Measurements from ENCODE around the gene CACNA2D3.
A peak's percentile ranks its signal among the peaks of the same experiment; 100 is the strongest.

CACNA2D3 gene

DNA sequence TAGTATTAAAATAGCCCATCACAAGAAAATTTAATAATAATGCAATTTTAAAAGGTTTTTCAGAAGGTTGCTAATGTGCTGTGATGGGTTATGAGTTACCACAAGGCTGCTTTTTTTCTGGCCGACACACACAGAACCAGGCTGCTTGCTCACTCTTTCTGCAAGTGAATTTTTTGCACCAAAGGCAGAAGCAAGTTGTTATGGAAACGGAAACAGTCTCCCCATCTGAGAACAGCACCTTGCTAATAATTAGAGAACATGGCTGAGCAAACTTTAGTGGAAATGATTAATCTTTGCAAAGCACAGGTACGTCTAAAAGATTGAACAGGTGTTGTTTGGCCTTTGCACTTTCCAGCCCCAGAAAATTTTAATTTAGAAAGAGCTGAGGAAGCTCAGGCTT, 51.0 kb downstream of the CACNA2D3 start:
- no peak for DNase-seq

DNA sequence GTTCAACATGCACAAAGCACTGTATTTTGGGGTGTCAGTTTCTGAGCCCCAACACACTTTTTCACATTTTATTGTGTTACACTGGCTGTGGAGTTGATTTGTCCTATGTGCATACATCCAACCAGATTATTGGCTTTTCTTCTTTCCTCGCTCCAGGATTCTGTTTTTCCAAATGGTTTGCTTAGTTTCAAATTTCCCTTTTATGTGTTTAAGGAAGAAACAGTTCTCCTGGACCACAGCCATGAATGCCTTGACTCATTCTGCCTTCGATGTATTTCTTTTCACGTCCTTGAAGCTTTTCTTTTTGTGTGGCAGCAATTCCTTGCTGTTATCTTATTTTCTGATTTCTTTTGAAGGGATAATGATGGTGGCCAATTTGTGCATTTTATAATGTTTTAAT, 53.8 kb downstream of the CACNA2D3 start:
- DNase-seq = no peak

DNA sequence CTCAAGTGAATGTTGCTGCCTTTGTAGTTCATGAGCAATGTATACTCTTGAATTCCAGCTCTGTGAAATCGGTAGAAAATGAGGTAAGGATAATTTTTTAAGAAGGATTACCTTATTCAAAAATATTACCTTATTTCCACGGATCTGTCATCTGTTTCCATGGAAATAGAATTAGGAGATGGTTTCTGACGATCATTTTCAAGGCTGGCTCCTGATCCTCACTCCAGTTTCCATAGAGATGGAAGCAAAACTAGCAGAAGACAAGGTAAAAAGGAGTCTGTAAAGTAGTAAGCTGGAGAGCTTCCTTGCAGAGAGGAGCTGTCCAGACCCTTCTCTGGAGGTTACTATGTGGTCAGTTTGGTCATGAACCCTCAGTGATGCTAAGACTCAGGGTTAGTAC, 55.5 kb downstream of the CACNA2D3 start:
- DNase-seq = no peak

DNA sequence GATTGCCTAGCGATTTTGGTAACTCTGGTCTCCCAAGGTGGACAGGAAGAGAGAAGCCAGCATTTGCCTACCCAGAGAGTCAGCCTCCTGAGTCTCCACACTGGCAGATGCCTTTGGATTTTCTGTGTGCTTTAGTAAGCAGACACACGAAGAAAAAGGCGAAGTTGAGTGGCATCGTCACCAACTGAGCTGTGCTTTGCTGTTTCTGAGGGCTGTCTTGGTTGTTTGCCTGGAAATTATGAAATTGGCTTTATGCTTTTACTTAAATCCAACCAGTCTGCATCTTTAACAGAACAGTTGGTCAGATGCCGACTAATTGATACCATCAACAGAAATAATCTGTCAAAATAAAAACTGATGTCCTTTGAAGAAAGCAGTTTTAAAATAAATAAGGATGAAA, 56.0 kb downstream of the CACNA2D3 start:
- DNase-seq = no peak

DNA sequence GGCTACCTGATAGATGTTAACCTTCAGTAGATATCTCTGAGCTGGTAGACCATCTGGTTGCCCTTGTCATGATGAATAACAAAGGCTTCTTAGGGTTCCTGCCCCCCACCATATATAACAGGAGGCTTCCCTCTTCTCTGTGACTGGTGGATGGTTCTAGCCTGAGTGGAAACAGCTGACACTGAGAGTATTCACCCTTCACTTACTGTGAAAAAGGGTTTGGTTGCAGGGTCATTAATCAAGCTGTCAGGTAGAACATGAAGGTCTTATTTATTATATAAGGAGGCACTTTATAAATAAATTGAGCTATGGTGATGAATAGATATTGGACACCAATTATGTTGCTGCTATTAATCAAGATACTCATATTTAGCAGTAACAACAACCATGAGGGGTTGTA, 58.6 kb downstream of the CACNA2D3 start:
- no peak for DNase-seq

DNA sequence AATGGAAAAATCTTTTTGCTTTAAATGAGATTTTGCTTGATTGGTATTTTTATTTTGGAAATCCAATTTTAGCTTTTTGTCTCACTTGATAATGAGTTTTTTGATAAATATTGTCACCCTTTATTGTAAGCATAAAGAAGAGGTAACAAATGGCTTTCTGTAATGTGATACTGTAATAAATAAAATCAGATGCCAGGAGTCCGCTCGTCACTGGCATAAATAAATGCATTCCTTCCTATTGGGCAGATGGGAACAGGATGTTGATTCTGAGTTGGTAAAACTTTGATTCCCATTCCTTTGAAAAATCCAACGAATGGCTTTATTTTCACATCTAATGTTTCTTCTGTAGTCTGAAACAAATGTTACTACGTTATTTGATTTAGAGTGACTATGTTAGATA, 59.9 kb downstream of the CACNA2D3 start:
- no peak for DNase-seq

DNA sequence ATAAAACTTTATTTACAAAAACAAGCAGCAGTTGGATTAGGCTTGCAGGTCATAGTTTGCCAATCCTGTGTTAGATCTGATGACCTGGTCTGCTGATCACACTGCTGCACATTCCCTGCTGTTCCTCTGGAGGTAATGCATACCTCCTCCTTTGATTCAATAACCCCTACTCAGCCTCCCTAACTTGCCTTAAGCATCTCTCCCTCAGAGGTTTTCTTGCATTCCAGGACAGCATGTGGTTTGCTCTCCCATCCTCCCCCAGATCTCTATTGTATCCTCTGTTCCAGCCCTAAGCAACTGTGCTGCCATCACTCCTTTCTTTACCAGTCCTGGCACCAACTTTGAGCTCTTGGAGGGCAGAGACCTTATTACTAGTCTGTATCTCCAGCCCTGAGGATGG, 63.4 kb downstream of the CACNA2D3 start:
- DNase-seq = no peak

DNA sequence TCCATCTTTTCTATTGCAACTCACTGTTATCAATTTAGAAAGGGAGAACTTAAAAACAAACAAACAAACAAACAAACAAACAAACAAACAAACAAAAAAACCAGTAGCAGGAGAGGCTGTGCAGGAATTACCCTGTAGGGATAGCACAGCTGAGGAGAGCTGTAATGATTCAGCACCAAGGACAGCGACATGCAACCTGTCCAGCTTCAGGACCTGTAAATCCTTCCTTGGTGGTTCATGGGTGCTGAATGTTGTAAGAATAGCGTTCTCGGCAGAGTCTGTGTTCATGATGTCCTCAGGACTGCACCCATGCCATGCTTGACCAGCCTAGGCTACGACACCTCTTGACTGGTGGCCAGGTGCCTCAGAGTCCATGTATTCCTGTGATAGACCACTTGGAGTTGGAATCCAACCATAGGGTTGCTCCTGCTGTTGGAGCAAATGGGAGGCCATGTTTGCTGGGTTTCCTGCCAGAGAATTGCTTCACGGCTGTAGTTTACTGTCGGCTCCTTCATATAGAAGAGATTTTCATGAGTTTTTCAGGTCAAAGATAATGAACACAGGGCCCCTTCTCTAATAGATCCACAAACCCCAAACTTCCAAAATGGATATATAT, 65.9 kb downstream of the CACNA2D3 start:
- no peak for DNase-seq

DNA sequence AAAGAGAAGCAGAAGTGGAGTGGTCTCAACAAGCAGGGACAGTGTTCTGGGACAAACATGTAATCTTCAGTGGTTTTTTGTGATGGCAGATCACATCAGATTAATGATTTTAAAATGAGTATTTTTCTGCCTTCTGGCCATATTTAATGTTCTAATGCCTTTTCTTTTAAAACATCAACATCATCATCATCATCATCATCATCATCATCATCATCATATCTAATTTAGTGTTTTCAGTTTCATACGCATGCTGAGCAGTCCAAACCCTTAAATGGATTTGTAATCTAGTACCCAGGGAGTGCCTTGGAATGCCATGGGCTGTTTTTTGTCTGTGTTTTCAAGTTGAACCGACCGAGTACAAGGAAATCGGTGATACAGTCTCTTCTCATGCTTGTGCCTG, 68.9 kb downstream of the CACNA2D3 start:
- DNase-seq = no peak

DNA sequence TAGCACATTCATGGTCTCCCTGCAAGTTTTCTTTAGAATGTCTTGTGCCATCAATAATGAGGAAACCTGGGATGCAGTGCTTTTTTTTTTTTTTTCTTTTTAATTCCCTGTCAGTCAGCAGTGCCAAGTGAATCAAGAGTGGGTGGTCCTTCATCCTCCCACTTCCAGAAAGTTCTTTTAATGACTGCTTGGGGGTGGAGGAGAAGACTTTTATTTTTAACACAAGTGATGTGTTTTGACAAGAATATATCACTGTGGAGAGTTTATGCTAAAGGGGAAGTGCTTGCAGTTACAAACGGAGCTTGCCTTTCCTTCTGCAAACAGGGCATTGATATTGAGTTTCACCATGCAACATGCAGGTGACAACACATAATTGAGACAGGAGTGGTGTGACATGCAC, 69.7 kb downstream of the CACNA2D3 start:
- DNase-seq = no peak

DNA sequence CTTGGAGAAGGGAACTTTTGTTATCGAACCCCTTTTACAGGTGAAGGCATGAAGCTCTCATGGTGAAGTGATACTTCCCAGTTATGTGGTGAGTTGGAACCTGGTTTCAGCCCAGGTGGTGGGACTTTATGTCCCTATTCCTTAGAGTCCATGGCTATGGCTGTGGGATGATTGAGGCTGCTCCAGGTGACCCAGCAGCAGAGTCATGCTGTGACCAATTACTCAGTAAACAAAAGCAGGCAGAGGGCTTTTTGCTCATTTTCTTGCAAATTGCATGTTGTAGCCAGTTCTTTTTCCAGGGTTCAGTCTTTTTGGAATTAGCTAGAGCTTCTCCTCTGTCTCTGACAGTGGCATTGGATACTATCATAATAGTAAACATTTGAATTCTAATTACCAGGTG, 70.7 kb downstream of the CACNA2D3 start:
- no peak for DNase-seq

DNA sequence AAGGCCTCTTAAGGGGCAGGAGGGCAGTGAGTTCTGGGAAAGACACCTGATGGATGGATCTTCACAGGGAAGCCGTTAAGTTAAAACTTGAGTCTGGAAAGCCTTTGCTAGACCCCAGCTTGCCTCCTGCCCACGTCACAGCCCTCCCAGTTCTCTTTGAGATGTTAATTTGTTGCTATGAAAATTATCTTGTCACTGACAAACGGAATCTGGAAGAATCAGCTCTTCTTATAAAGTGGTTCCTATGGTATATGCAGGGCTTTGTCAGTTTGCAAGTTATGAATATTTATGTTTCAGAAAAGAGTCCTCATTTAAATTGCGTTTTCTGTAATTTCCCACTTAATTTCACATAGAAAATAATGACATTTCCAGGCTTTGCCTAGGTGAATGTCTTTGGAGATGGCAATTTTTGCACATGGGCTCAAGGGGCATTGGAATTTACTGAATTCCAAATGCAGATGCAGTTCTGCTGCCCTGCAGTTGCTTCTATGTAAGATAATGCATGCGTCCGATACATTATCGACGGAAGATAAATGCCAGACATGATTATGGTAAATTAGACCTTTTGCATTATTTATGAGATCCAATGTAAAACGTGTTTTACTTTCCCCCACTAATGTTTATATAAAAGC, 74.1 kb downstream of the CACNA2D3 start:
- no peak for DNase-seq

DNA sequence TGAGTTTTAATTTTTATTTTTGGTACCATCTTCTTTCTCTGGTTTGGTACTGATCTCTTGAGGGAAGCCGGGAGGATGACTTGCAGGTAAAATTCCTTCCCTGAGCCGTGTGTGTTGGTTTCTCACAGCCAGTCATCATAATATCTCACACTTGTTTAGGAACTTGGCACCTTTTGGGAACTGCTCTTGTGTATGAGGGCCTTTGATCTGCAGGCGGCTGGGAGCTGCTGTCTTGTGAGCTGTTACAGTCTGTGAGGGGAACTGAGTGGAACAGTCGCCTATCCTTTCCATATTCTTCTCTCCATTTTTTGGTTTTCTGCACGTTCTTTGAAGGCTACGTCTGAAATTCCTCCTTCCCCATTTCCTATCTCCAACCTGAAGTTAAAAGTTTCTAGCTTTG, 75.2 kb downstream of the CACNA2D3 start:
- DNase-seq = no peak

DNA sequence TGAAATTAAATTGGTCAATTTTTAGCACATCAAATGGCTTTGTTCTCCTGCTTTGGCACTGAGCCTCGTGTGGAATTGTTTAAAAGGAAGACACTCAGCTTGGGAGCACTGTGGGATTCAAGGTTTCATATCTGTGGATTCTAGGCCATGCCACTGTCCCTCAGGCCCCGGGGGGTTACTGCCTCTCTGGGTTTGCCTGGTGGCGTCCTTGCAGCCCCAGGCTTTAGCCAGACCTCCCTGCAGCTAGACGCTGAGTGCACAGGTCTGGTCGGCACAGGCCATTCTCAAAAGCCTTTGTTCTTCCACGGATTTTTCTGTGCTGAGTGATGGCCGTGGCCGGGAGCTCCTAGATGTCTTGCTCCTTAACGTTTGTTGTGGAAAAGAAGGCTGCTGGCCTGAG, 76.2 kb downstream of the CACNA2D3 start:
- DNase-seq = no peak

DNA sequence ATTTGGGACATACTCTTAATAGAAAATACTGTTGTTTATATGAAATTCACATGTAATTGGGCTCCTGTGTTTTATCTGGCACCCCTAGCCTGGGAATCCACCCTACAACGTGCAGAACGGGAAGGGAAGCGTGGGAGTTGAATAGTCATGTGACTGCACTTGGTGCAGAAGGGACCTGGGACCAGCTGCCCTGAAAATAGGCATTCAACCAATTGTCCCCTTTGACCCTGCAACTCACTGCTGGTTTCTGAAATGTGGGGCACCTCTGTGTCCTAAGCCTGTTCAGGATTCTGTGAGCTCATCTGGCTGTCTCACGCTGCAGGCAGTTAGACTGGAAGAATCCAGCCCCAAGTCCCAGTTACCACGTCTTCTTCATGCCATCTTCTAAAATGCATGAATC, 79.7 kb downstream of the CACNA2D3 start:
- no peak for DNase-seq

DNA sequence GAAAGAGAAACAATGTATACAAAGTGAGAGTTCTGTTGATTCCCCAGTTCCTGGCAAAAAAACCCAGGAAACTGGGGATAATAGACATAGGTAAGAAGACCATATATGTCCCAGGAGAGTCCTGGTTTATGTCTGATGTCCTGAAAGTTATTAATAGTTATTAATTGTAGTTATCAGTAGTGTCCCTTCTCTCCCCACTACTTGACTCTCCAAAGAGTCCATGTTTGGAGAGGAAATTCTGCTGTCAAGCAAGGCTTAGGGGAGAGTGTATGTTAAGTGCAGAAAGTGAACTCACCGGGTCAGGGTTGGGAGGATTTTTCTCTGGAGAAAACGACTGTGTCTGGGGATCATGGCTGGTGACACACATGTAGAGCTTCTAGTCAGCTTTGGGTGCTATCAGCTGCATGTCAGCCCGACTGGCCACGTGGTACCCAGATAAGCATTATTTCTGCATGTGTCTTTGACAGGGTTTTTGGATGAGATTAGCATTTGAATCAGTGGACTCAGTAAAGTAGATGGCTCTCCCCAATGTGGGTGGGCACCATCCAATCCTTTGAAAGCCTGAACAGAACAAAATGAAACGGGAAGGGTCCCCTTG, 80.4 kb downstream of the CACNA2D3 start:
- DNase-seq = no peak

DNA sequence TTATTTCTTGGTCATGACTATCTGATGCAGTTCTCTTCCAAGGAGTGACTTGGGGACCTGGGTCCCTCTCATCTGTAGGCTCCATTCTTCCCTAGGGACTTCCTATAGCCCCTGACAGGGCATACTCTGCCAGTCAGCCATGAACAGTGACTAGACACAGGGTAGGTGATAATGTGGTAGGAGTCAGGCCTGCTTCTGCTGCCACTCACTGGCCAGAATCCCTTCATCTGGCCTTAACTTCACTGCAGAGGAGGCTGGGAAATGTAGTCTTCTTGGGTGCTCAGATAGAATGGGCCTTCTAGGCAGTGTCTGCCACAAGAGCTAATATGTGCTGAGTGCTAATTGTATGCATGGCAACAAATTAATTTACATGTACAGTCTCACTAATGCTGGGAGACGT, 84.5 kb downstream of the CACNA2D3 start:
- no peak for DNase-seq

DNA sequence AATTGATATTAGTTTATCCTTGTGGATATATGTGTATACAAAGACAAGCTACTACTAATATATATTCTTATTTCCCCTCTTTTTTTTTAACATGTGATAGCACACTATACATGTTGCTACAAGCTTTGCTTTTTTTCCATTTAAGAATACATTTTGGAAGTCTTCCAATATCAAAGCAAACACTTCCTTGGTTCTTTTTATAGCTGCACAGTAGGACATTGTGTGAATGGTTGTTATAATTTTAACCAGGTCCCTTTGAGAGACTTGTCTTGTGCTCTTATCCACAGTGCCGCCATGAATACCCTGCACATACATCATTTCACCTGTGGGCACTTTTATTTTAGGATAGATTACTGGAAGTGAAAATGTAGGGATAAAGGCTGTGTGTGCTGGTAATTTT, 88.7 kb downstream of the CACNA2D3 start:
- DNase-seq = peak; percentile 36

DNA sequence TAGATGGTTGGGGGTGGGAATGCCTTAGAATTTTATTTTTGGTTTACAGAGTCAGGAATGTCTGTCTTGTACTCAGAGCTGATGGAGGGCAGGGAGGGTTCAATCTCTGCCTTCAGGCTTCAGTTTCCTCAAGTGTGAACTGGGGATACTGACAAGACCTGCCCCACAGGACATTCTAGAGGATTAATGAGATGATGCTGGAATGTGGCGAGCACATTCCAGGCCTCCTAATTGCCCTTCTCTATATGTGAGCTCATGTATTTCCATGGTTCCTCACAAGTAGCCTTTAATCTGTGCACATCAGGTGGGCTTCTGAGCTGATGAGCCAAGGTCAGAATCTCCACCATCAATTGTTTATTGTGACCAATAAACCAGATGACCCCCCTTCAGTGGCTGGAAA, 90.4 kb downstream of the CACNA2D3 start:
- no peak for DNase-seq

DNA sequence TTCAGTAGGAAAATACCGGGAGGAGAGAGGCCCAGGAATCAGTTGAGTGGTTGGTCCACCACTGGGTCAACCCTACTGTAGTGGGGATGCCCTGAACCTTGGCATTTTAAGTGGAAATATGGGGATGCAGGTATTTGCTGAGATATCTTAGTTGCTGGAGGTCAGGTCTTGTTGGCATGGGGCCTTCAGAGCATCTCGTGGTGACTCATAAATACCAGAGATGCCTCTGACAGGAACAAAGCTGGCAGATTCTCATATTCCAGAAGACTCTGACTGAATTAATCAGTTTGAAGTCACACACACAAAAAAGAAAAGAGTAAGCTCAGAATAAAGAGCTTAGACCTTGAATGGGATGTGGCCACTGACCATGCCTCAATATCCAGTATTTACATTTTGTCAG, 91.6 kb downstream of the CACNA2D3 start:
- DNase-seq = no peak

DNA sequence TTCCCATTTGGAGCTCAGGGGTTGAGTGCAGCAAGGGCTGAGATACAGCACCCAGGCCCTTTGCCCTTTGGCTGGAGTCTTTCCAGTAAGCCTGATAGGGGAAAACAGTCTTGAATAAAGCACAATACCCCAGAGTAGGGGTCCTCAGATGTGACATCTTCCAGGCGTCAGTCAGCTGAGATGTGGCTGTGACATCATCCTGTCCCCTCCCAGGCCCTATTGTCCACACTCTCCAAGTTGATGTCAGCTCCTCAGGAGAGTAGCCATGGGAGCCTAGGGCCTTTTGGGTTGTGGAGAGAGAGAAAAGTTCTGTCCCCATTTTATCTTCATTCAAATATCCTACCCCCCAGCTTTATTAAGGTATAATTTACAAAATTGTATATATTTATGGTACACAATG, 92.5 kb downstream of the CACNA2D3 start:
- DNase-seq = no peak

DNA sequence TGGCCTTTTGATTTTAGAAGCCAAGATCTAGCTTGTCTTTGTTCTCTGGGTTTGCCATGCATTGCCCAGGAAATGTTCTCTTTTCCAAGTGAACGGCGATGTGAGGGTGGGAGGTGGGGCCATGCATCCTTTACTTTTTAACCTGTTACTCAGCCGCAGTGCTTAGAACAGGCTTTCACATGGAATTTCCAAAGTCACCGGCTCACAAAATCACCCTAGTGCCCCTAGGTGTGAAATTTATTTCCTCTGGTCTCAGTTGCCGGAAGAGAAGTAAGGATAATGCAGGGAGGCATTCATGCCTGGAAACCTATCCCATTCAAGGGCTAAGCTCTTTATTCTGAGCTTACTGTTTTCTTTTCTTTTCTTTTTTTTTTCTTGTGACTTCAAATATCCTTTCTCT, 93.2 kb downstream of the CACNA2D3 start:
- DNase-seq = no peak

DNA sequence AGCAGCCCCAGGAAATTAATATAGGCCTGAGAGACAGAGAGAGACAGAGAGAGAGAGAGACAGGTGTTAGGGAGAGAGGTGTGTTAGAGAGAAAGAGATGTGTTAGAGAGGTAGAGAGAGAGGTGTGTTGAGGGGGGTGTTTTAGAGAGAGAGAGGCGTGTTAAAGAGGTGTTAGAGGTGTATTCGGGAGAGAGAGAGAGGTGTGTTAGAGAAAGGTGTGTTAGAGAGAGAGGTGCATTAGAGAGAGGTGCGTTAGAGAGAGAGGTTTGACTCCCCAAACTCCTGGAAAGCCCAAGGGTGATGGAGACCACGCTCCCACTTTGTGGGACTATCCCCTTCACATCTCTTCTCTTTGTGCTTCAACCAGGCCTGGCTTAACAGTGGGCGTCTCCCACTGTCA, 95.5 kb downstream of the CACNA2D3 start:
- DNase-seq = no peak

DNA sequence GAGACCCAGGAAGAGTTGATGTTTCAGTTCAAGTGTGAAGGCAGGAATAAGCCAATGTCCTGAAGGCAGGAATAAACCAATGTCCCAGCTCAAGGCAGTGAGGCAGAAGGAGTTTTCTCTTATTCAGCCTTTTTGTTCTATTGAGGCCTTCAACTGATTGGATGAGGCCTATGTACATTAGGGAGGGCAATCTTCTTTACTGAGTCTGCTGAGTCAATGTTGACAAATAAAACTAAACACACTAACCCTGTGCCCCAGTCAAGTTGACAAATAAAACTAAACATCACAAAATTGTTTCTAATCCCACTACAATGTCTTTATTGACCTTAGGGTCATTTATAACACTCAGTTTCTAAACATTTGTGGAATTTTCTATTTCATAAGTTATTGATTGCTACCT, 100.0 kb downstream of the CACNA2D3 start:
- DNase-seq = no peak

DNA sequence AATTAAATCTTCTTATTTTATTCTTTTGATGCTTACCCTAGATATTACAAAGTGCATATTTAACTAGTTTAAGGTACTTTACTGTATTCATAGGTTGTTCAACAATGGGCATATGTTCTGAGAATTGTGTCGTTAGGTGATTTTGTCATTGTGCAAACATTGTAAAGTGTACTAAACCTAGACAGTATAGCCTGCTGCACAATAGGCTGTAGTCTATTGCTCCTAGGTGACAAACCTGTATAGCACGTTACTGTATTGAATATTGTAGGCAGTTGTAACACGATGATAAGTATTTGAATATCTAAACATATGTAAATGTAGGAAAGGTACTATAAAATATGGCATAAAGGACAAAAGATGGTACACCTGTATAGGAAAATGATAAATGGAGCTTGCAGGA, 100.7 kb downstream of the CACNA2D3 start:
- DNase-seq = no peak

Measured in NCI-H1092 (cell line).